ENCODE measurements around the gene LSM12.

GRCh38 chr17:44067545-44067940 is 1.1 kb upstream of the LSM12 start:
- TF ChIP-seq EP300 (IDR thresholded peaks at IDR 0.05) (no peak), CTCF (IDR thresholded peaks at IDR 0.05) (no peak), POLR2A (IDR thresholded peaks at IDR 0.05) (no peak), POLR2AphosphoS5 (IDR thresholded peaks at IDR 0.05) (no peak)
